ENCODE data around the gene MYO18A. TPM values are rescaled to one million over a fixed set of nuclear protein-coding genes. Genes with fewer than 3 reads are reported as not detected.

The MYO18A gene
- polyA plus RNA-seq, 10 donors: 116 to 246 (median 206) TPM

DNA sequence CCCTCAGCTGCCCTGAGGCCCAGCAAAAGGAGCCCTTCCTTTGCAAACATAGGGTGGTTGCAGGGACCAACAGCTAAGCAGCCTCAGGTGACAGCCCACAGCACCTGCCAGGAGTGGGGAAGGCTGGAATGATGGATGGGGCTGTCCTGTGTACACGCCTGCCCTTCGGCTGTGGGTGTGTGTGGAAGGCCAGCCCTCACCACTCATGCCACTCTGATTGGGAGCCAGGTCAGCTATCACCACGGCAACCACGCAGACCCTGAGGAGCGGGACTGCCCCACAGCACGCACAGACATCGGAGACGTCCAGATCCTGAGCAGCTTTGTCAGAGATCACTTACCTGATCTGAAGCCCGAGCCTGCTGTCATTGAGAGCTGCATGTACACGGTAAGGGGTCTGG is 125.4 kb downstream of the MYO18A start:
- no peak for DNase-seq

GRCh38 chr17:29051731-29052130 is 128.5 kb downstream of the MYO18A start:
- DNase-seq: no peak

- DNase-seq: no peak
Measured at GRCh38 chr17:29051194-29051593, 129.0 kb downstream of the MYO18A start.

DNA sequence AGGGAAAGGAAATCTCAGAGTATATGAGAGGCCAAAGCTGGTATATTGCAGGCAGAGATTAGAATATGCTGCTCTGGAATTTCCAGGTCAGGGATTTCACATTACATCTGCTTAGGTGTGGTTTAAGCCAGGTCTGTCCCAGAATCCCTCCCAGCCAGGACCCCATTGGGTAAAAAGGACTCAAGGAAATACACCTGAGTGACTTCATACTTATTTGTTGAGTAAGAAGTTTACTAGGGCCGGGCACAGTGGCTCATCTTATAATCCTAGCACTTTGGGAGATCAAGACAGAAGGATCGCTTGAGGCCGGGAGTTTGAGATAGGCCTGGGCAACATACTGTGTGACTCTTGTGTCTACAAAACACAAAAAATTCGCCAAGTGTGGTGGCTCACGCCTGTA is 130.0 kb downstream of the MYO18A start:
- DNase-seq: no peak

- DNase-seq: no peak
Measured at GRCh38 chr17:29049541-29050145, 130.6 kb downstream of the MYO18A start.

GRCh38 chr17:29048440-29049368 is 131.5 kb downstream of the MYO18A start:
- DNase-seq: peak in 1 of 3 donors; percentile 36

- DNase-seq: no peak
Measured at GRCh38 chr17:29046473-29046839, 133.7 kb downstream of the MYO18A start.

GRCh38 chr17:29045734-29046472 is 134.3 kb downstream of the MYO18A start:
- DNase-seq: no peak

DNA sequence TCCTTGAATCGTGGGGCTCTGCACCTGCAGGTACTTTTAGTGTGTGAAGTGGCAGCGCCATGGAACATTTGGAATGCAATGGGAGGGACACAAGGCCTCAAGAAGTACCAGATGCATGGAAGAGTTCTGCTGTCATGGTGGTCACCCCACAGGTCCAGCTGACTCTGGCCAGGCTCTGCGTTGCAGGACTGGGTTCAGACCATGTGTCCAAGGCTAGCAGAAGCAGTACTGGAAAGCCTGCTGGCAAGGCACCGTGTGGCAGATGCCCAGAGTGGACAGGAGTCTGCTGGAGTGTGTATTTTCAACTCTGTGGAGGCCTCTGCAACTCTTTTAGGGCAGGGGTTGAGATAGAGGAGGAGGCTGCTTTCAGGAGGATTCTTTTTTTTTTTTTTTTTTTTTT is 135.2 kb downstream of the MYO18A start:
- no peak for DNase-seq

GRCh38 chr17:29043539-29044145 is 136.6 kb downstream of the MYO18A start:
- no peak for DNase-seq

GRCh38 chr17:29042679-29043538 is 137.3 kb downstream of the MYO18A start, which contains the start of gene PIPOX:
TSS of gene PIPOX (plus strand) at chr17:29043141. CDS start at chr17:29043226, 85 bp downstream.
- DNase-seq: no peak

DNA sequence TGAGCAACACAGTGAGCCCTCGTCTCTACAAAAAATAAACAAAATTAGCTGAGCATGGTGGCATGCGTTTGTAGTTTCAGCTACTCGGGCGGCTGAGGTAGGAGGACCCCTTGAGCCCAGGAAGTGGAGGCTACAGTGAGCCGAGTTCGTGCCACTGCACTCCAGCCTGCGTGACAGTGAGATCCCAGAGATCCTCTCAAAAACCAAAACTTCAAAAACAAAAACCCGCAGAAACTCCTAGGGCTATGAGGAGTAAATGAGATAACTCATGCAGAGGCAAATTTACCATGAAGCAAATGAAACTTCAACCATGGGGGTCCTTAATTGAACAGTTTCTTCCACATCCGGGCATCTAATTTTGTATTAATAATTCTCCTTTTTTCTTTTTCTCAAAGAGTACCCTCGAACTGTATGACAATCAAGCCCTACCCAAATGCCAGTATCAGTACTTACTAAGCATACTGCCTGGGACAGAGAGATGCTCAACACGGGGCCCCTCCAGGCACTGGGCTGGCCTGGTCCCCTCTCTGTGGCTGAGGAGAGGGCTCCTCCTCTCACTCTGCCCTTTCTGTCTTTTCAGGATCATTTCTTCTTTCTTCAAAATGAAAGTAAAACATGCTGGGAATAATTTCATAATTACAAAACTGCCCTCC is 138.0 kb downstream of the MYO18A start:
- no peak for DNase-seq

DNA sequence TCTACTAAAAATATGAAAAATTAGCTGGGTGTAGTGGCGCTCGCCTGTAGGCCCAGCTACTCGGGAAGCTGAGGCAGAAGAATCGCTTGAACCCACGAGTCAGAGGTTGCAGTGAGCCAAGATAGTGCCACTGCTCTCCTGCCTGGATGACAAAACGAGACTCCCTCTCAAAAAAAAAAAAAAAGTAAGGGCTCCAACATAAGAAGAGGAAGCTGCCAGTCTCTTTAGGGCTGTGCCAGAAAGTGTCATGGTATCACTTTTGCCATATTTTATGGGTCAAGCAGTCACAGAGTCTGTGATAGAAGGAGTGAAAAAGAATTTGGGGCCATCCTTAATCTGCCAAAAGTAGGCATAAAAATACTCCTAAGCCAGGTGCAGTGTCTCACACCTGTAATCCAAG is 138.6 kb downstream of the MYO18A start:
- DNase-seq: no peak

DNA sequence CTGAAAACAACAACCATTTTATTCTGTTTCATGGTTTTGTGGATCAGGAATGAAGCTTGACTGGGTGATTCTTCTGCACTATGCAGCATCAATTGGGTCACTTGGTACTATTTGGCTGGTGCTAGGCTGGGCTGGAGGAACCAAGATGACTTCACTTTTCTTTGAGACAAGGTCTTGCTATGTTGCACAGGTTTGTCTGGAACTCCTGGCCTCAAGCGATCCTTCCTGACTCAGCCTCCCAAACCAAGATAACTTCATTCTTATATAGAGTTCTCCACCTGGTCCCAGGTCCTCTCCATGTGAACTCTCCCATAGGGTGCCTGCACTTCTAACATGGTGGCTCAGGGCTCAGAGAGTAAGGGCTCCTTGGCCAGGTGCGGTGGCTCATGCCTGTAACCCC is 139.1 kb downstream of the MYO18A start:
- DNase-seq: no peak

DNA sequence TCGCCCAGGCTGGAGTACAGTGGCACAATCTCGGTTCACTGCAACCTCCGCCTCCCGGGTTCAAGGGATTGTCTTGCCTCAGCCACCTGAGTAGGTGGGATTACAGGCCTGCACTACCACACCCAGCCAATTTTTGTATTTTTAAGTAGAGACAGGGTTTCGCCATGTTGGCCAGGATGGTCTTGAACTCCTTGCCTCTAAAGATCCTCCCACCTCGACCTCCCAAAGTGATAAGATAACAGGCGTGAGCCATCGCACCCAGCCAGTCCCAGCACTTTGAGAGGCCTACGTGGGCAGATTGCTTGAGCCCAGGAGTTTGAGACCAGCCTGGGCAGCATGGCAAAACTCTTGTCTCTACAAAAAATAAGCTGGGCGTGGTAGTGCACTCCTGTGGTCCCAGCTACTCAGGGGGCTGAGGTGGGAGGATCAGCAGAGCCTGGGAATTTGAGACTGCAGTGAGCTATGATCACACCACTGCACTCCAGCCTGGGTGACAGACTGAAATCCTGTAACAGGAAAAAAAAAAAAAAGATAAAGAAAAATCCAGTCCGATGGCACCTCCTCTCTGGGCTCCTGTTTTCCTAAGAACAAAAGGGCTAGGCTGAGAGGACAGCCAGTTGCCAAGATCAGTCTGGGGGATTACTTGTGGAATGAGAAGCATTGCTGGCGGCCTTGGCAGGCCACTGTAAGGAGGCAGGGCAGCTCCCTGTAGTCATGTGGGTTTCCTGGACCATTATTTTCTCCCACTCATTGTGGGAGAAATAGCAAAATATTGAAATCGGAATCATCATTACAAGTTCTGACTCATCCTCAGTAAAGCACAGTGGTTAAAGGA is 140.2 kb downstream of the MYO18A start:
- DNase-seq: peak in 2 of 3 donors; percentile 54 to 72

DNA sequence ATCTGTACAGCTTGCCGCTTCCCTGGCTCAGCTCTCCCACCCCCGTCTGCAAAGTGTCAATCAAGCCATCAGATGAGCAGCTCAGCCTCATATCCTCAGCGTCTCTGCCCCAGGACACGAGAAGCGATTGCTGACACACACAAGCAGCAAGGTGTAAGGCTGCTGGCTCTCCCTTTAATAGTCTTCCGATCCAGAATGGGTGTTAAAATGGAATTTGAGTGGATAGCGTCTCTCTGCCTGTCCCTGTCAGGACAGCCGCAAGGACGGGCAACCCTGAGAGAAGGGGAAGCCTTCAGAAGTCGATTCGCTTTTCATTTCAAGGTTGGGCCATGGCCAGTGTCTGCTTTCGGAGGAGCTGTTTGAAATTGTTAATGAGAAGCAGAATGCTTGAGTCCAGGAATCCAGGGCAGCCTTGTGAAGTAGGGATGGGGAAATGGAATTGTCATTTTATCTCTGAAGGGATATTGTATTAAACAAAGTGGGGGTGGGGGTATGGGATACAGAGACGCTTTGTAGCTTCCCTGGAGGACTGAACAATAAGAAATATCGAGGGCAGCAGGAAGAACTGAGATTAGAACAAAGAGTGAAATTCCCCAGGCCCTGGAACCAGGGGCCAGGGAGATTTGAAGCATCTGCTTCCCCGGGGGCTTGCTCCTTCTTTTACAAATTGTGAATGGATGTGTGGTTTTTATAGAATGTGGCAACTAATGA is 142.0 kb downstream of the MYO18A start:
- DNase-seq: no peak

DNA sequence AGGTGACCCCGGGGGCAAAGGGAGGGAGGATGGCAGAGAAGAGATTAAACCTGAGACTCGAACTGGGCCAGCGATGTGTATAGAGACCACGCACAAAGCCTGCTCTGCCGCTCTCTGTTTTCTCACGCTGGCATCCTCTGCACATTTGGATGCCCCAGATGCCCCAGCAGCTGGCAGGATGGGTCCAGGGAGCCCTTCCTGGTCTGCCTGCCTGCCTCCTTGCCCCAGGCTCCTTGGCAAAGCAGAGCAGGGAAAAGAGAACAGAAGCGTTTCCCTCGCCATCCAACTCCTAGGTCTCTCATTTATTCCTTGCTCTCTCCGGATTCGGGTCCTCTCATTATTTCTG is 142.5 kb downstream of the MYO18A start:
- DNase-seq: no peak

DNA sequence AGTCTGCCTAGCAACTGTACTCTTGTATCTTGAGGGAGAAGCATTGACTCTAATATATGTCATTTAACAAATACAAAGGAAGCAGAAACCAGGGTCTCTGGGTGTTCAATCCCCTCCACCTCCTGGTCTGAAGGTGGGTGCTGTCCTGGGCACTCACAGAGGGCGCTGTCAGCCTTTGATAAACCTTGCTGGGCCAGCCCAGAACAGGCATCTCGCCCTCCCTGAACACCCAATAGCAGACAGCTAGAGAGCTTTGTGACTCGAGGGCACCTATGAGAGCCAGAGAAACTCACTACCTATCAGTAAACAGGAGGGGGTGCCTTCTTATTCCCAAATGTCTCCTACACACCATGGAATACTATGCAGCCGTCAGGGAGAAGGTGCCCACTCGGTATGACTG is 143.6 kb downstream of the MYO18A start:
- no peak for DNase-seq

- no peak for DNase-seq
Measured at GRCh38 chr17:29034510-29034909, 145.7 kb downstream of the MYO18A start.

Data from muscle of back (tissue), 11 donors.